Activated naive CD4-positive, alpha-beta T cell treated with Interleukin-2 at 50 U/mL for 16 hours (primary cell): ENCODE measurements around the gene TRAF5.
A peak's percentile ranks its signal among the peaks of the same experiment; 100 is the strongest.
"Not testable (repeated sequence)": the region's sequence is repeated elsewhere in the genome, so short reads cannot be mapped to it uniquely, and the experiment has no call there.

Experiments used
- DNase-seq: peaks from one replicate; pipeline ENCODE4 v3.0.0-alpha.2; 2020

Gene TRAF5

DNA sequence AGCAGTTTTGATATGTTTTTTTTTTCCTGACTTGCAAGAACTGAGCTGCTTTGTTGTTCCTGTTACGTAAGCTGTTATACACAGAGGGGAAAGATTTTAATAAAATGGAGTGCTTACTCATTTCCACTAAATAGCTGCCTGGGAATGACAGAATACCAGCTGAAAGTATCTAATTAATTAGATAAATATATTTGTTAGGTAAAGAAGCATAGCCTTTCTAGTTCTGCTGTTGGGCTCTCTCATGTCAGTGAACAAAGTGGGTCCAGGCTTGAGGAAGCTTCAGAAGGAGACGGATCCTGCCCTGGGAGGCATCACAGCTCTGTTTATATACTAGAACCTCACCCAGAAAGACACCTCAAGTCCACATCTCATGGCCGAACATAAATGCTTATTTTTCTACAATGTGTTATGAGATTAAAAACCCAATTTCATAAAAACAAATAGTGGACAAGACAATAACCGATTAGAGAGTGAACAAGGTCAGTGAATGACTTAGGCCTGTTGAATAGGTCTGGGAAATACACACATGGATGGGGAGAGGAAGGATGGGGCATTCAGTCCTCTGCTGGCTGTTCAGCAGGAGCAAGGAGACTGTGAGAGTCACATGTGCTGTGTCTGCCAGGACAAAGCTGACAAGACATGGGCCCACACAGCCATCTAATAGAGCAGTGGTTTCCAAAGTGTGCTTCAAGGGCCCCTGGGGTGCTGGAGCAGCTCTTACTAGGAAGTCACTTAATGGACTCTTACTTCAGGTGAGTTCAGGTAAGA, 20.6 kb downstream of the TRAF5 start:
- DNase-seq = no peak

DNA sequence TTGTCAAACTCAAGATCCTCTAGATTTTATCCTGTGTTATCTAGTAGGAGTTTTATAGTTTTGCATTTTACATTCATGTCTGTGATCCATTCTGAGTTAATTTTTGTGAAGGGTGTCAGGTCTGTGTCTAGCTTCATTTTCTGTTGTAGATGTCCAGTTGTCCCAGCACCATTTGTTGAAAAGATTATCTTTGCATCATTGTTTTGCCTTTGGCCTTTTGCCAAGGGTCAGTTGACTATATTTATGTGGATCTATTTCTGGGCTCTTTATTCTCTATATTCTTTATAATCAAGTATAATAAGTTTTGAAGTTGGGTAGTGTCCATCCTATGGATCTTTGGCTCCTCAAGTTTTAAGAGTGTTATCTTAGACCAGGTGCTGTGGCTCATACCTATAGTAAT, 21.9 kb downstream of the TRAF5 start:
- DNase-seq = no peak

DNA sequence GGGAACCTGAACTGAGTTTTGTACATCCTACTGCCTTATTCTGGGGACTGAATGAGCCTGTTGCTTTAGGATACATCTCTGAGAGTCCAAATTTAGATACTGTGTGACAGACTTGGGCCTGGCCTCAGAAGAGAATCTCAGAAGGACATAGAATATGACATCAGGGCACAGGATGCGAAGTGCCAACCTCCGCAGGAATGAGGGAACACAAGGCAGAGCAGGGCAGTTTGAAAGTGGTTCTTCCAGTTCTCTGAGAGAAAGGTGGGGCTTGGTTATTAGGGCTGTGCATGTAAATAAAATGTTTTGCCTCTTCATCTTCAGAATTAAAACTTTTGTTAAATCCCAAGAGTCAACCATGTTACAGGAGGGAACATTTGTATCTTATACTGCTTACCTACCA, 23.1 kb downstream of the TRAF5 start:
- no peak for DNase-seq

DNA sequence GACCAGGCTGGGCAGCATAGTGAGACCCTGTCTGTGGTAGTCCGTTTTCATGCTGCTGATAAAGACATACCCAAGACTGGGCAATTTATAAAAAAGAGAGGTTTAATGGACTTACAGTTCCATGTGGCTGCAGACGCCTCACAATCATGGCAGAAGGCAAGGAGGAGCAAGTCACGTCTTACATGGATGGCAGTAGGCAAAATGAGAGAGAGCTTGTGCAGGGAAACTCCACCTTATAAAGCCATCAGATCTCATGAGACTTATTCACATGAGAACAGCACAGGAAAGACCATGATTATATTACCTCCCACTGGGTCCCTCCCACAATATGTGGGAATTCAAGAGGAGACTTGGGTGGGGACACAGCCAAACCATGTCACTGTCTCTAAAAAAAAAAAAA, 25.4 kb downstream of the TRAF5 start:
- DNase-seq = not testable (repeated sequence)

DNA sequence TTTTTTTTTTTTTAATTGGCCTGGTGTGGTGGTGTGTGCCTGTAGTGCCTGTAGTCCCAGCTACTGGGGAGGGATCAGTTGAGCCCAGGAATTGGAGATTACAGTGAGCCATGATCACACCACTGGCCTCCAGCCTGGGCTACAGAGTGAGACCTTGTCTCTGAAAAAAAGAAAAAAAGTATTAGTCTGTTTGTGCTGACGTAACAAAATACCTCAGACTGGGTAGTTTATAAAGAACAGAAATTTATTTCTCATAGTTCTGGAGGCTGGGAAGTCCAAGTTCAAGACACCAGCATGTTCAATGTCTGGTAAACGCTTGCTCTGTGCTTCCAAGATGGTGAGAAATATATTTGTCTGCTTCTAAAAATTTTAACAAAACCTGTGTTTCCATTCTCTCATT, 25.8 kb downstream of the TRAF5 start:
- DNase-seq = no peak

DNA sequence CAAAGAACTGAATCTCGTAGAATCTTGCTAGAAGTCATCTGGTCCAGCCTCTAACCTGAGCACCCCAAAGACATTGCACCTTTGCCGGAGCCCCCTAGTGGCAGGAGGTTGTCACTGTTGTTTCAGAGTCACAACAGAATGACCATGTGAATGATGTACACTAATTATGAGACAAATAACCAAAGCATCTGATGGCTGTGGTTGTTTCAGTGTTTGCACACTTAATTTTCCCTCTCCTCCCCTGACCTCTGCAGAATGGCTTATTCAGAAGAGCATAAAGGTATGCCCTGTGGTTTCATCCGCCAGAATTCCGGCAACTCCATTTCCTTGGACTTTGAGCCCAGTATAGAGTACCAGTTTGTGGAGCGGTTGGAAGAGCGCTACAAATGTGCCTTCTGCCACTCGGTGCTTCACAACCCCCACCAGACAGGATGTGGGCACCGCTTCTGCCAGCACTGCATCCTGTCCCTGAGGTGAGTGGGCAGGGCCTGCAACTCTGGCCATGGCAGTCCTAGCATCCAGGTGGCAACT, 26.4 kb downstream of the TRAF5 start:
- DNase-seq = peak; percentile 66

DNA sequence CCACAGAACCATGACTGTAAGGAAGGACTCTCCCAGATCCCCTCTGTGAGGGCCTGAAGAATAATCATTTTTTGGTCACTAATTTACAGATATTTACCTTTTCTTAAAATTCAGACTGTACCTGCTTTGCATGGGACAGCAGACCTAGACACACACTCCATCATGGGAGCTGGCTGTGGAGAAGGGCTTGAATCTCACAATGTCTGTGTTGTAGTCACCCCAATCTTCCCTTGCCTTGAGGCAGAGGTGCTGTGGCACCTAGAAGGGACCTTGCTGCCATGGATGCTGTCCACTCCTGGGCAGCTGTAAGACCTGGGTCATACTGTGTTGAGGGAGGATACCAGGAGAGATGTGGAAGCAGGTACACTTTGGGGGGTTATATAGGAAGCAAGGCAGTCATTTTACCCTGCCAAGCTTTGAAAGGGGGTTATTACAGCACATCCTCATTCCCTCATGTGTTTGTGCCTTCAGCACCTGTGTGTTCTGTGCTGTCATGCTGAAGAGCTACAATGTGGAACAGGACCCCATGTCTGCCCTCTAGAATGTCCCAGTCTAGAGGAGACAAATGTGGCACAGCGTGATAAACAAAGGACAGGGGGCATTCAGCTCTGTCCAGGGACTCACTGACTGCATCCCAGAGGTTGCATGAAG, 27.1 kb downstream of the TRAF5 start:
- DNase-seq = no peak

DNA sequence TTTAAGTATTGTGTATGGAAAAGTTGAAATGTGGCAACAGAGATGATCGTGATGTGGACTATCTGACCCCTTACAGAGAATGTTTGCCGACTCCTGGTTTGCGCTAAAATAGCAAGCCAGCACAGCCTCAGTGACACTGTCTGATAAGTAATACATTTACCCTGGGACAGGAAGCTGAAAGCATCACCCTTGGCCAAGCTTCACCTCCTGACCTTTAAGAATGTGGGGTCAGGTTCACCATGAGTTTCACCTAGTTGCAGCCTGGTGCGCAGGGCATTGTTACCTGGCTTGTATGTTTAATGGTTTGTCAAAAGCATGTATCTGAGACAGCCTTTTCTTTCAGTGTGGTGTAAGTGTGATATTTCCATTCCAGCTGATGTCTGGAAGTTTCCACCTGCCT, 29.2 kb downstream of the TRAF5 start:
- no peak for DNase-seq

DNA sequence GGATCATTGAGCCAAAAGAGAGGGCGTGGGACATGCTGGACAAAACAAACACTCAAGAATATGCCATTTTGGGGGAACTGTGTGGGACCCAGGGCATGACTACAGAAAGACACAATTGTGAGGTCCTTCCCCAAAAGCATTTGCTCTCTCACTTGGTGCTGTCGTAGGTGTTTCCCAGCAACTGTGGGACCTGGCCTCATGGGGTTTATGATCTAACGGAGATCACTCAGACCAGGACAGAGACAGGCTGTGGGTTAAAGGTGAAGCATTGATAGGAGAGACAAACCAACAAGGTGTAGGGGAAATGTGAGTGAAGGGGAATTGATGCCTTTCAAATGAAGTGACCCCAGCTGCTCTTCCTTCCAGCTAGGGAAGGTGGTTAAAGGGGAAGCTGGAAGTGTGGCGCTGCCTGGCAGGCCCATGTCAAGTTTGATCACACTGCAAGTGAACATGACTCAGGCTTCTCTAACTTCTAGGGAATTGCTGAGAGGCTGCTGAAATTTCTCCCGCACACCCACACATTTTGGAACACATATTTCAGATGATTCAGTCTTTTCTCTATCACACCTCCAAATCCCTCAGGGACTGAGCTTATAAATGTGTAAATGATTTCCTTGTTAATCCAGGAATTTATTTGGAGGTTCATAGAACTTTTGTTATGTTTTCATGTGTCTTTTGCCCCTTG, 30.2 kb downstream of the TRAF5 start:
- DNase-seq = no peak

DNA sequence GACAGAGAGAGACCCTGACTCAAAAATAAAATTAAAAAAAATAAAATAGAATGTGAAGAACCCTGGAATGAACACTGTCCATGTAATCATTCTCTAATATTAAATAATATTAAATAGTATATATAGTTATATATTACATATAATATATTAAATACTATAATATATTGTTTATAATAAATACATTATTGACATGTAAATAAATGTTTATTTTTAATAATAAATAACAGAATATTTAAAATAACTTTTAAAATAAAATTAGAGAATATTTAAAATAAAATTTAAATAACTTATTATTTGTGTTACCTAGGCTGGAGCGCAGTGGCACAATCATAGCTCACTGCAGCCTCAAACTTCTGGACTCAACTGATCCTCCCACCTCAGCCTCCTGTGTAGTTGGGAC, 32.1 kb downstream of the TRAF5 start:
- no peak for DNase-seq

DNA sequence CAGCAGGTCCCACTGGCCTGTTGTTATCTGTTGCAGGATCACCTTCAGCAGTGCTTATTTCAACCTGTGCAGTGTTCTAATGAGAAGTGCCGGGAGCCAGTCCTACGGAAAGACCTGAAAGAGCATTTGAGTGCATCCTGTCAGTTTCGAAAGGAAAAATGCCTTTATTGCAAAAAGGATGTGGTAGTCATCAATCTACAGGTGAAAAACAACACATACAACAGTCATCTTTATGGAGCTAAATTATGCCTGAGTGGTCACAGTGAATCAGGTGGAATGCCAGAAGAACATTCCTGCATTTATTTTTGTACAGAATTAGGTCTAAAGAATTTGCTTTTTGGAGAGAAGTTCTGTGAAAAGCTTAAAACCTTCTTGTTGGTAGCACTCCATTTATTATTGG, 33.2 kb downstream of the TRAF5 start:
- no peak for DNase-seq

DNA sequence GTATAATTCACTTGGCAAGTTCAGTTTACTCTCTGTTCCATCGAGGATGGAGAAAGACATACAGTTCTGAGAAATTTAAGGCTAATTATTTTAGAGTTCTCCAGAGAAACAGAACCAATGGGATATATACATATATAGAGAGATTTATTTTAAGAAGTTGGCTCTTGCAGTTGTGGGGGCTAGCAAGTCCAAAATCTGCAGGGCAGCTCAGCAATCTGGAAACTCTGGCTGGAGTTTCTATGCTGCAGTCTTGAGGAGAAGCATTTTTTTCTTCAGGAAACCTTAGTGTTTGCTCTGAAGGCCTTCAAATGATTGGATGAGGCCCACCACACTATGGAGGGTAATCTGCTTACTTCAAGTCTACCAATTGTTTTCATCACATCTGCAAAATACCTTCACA, 34.6 kb downstream of the TRAF5 start:
- no peak for DNase-seq

DNA sequence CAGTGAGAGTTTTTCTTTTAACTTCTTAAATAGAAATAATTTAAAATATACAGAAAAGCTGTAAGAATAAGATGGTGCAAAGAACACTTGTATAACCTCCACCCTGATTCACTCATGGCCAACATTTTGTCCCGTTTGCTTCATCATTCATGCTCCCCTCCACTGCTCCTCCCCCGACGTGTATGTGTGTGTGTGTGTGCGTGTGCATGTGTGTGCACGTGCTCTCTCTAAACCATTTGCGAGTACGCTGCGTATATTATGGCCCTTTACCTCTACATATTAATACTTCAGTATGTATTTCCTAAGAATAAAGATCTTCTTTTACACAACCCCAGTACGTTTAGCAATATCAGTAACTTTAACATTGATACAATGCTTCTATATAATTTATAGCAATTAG, 43.0 kb downstream of the TRAF5 start:
- no peak for DNase-seq

DNA sequence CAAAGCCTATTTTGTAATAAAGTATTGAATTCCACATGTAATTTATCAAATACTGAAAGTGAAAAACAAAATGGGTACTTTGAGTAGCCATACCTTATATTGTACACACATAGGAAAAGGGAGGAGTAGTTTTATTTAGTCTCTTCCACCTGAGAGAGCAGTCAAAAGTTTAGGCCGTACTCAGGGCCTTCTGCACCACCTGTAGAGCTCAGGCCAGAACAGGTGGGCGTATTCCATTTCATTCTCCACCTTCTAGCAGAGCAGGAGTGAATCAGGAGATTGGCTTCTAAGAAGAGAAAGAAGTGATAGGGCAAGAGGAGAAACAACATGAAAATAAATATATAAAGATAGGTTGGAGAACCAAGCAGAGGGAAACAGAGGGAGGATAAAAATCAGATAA, 44.0 kb downstream of the TRAF5 start:
- no peak for DNase-seq

DNA sequence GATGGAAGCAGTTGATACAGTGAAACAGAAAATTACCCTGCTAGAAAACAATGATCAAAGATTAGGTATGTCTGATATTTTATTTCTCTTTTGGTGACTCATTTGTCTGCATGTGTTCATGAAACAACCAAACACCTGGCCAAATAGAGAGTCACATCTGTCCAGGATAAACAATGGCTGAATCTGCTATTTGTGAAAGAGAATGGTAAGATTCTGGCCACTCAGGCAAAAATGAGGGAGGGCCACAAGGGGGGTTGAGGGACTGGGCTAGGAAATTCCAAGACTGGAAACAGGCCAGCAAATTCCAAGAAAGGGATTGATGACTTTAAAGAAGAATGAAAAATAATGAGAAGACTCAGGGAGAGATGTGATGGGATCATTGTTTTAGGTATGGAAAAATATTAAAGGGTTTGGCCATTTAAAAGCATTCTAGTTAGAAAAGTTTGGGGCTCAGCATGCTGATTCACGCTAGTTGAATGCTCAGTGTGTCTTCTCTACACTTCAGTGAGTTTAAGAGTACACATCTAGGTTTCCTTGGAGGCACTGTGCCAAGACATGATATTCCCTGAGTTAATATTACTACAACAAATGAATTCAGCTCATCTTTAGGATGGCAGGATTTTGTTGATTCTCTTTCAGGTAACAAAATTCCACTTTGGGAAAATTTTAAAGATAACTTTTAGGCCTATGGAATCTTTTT, 44.9 kb downstream of the TRAF5 start:
- DNase-seq = no peak

DNA sequence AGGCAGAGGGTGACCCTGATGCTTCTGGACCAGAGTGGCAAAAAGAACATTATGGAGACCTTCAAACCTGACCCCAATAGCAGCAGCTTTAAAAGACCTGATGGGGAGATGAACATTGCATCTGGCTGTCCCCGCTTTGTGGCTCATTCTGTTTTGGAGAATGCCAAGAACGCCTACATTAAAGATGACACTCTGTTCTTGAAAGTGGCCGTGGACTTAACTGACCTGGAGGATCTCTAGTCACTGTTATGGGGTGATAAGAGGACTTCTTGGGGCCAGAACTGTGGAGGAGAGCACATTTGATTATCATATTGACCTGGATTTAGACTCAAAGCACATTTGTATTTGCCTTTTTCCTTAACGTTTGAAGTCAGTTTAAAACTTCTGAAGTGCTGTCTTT, 45.8 kb downstream of the TRAF5 start:
- DNase-seq = no peak

DNA sequence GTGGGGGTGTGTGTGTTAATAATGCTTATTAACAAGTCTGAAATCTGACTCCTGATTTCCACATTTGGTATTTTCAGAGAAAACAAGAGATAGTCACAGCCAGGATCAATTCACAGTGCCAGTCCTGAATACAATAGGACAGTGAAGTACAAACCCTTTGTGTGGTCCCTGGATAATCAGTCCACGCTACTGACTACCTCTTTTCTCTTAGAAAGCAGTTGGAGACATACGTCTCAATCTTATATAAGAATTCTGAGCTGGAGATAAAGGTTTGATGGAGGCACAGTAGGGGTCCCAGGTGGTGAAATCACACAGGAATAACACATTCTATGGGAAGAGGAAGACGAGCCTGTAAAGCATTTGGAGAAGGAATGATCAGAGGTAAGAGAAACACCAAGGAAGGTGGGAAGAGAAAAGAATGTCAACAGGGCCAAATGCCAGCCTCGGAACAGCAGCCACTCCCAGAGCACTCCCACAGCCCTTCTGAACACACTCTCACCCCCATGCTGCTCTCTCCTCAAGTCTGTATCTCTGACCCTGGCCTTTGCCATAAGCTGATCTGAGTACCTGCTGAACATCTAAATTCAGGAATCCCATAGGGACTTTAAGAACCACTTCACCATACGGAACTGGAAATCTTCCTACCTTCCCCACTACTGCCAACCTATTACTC, 48.6 kb downstream of the TRAF5 start:
- DNase-seq = no peak

DNA sequence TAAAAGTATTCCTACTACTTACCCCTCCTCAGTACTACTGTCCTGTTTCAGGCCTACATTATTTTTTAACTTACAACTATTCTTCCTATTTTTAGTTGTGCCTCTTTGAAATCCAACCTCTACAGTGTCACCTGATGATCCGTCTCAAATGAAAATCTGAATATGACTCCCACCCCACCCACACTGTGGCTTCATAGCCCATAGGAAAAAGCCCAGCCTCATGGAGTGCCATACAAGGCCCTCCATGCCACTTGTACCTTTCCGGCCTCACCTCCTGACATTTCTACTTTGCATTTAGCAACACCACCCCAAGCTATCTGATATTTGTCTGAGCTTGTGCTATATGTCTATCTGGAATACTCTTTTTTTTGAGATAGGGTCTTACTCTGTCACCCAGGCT, 49.3 kb downstream of the TRAF5 start:
- DNase-seq = no peak

DNA sequence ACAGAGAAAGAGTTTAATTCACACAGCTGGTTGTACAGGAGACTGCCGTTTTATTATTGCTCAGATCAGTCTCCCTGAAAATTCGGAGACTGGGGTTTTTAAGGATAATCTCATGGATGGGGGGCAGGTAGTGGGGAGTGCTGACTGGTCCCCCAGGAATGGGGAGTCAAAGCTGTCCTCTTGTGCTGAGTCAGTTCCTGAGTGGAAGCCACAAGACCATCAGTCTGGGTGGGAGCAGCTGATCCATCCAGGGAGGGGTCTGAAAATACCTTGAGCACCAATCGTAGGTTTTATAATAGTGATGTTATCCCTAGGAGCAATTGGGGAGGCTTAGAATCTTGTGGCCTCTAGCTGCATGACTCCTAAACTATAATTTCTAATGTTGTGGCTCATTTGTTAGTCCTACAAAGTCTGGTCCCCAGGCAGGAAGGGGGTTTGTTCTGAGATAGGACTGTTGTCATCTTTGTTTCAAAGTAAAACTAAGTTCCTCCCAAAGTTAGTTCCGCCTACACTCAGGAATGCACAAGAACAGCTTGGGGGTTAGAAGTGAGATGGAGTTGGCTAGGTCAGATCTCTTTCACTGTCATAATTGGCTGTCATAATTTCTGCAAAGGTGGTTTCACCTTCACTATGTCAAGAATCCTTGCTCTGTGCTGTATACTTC, 50.3 kb downstream of the TRAF5 start:
- DNase-seq = no peak

DNA sequence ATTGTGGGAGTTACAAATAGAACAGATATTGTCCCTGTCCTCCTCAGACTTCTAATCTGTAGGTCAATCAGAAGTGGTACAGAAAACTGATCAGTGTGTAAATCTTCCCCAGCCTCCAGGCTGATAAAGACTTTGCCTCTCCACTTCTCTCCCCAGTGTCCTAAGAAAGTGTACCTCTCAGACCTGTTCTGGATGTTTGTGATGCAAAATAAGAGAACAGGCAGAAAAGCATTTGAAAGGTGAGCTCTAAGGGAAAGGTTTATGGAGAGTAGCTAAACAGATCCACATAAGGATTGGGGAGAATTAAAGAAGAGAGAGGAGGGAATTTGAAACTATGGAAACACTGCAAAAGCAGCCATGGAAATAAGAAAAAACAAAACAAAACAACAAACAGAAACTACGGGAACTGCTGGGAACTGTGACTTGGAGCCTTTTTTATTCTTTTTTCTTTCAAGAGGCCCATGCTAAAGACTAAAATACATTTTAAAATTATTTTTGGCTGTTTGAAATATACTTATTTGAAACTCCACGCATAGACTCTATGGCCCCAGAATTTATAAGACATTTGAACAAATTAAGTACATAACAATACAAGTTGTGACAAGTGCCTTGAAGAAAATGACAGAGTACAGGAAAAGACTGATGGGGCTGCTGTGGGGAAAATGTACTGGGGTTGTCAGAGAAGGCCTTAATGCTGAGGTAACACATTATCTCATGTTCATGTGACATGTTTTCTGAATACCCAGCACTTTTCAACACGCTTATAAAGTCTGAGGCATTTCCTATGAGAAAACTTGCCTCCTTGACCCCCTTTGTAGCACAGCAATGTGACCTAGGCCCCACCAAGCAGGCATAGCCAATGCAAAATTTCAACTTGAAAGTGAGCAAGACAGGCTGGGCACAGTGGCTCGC, 51.2 kb downstream of the TRAF5 start:
- no peak for DNase-seq

DNA sequence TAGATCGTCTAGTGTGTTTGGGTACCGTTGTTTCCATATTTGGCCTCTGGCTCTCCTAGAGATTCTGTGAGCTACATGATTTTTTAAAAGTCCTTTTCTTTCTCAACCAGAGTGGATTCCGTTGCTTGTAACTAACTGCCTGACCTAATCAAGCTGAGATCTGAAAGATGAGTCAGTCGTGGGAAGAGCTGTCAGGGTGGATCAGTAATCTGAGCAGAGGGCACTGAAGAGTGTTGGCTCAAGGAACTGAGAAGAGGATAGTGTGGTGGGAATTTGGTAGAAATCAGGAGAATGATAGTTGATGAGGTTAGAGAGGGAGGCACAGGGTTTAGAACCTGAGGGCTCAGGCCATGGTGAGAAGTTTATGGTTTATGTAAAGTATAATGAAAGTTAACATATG, 52.2 kb downstream of the TRAF5 start:
- no peak for DNase-seq
